DND-41 (cell line): ENCODE data around the gene FAM13A.

Source experiments
- ATAC-seq: fragments of 200-7000 bp; cut with Tn5 transposase; 3 replicates; pipeline ENCODE4 v1.9.1; 2021; ENCODE audit warnings: low read depth; ENCODE audit not compliant: insufficient read depth
- DNase-seq: peaks from one replicate; pipeline ENCODE4 v3.0.0-alpha.2; 2020
- H2AFZ ChIP-seq: 2 replicates; pipeline ENCODE4 v1.6.0; 2012; ENCODE audit warnings: low read depth, low read length
- H3K27ac ChIP-seq: 2 replicates; pipeline ENCODE4 v1.5.1; 2012; ENCODE audit warnings: low read length, inconsistent platforms
- H3K27me3 ChIP-seq: fragments of 200-600 bp; sonication (generic); 2 replicates; pipeline ENCODE4 v1.6.0; 2012; ENCODE audit warnings: low read length, mild to moderate bottlenecking, inconsistent platforms; ENCODE audit not compliant: insufficient read depth, poor library complexity
- H3K36me3 ChIP-seq: 2 replicates; pipeline ENCODE4 v1.5.1; 2012; ENCODE audit warnings: low read length, inconsistent platforms; ENCODE audit not compliant: insufficient read depth
- H3K4me1 ChIP-seq: 2 replicates; pipeline ENCODE4 v1.5.1; 2012; ENCODE audit warnings: mild to moderate bottlenecking, low read length; ENCODE audit not compliant: insufficient read depth
- H3K4me2 ChIP-seq: 2 replicates; pipeline ENCODE4 v1.6.0; 2012; ENCODE audit warnings: mild to moderate bottlenecking, moderate library complexity, low read length, inconsistent platforms; ENCODE audit not compliant: insufficient read depth
- H3K4me3 ChIP-seq, 2 experiments: fragments of 200-600 bp in 1 of 2; shearing (Covaris generic) in 1 of 2; 2 replicates each; pipeline ENCODE4 v1.5.1; 2012 to 2016; ENCODE audit warnings: inconsistent platforms in 2 of 2, low read length in 2 of 2, mild to moderate bottlenecking in 2 of 2, low read depth in 1 of 2, moderate library complexity in 1 of 2
- H3K79me2 ChIP-seq: 2 replicates; pipeline ENCODE4 v1.6.0; 2012; ENCODE audit warnings: low read length, inconsistent platforms; ENCODE audit not compliant: insufficient read depth
- H3K9ac ChIP-seq: 2 replicates; pipeline ENCODE4 v1.6.0; 2012; ENCODE audit warnings: low read depth, mild to moderate bottlenecking, inconsistent platforms, low read length, moderate library complexity
- H3K9me3 ChIP-seq: 2 replicates; pipeline ENCODE4 v1.5.1; 2012; ENCODE audit warnings: low read length, moderate library complexity, mild to moderate bottlenecking, inconsistent platforms; ENCODE audit not compliant: insufficient read depth, severe bottlenecking
- H4K20me1 ChIP-seq: 2 replicates; pipeline ENCODE4 v1.6.0; 2012; ENCODE audit warnings: low read length; ENCODE audit not compliant: insufficient read depth
- EZH2 ChIP-seq: IDR thresholded peaks from 3 replicates; pipeline ENCODE4 v1.6.1; 2012; ENCODE audit warnings: borderline replicate concordance, low read depth, mild to moderate bottlenecking, moderate library complexity, low read length, inconsistent platforms; ENCODE audit not compliant: severe bottlenecking
- TF ChIP-seq, protein P1 (sequence below): IDR thresholded peaks from 2 replicates; pipeline ENCODE4 v1.5.1; 2012; ENCODE audit warnings: borderline replicate concordance, low read length, moderate library complexity, mild to moderate bottlenecking; ENCODE audit not compliant: poor library complexity, severe bottlenecking; ENCODE audit errors: extremely low read depth

The FAM13A gene

DNA sequence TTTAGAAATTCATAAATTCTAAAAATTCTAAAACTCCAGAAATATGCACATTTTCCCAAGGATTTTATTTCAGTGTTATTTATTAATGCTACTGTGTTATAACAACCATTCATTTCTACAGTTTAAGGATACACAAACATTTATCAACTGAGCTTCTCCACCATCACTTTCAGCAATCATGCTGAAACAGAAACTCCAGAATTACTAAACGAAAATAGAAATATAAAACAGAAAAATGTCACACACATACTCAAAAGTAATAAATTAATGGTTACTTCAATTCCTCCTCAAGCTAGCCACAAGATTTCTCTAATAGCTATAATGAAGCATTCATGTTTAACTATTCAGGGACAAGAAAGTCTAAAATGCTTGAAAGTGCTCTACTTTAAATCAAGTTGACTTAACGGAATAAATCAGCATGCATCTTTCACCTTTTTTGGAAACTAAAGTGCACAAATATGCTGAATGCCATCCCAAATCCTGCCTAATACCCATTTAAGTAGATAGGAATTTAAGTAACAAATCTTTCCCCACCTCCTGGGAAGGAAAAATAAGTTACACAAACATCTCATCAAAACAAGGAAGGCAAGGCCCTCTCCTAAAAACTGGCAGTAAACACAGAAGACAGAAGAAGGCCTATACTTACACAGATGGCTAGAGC, 563 bp downstream of the FAM13A start:
- Histone ChIP-seq H3K4me2 (no peak overlapping the region), H3K9ac (no peak overlapping the region)
- no peak for DNase-seq

DNA sequence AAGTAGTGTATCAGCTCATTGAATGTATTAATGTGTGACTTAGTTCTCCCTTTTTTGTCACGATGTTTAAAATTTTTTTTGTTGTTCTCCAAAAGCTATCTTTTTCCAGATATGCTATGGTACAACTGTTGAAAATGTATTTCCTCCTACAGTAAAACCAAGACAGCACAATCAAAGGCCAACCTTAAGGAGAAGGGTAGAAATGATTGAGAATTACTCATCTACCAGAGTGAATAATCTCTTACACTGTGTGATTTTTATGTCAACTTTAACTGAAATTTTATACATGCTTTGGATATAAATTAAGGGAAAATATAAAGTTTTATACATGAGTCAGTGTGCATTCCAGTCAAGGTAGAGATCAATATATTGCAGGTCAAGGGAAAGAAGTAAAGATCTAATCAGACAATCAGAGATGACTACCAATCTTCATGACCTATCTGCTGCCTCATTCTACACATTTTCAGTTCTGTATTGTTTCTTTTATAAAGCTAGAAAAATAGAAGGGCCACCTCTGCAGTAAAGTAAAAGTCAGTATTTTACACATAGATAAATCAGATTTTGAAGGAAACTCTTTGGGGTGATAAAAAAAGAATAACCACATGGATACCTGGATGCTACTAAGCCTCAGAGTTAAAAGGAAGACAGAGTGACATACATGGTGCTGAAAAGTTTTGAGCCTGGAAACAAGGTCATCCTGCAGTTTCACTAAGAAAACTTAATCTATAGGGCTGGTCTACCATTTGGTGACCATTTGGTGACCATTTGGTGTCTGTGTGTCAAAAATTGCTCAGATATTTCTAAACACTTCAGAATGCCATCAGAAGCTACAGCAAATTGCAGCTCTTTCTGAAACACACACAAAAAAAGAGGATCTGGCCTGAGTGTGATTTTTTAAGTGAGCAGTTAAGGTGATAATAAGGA, 1.6 kb downstream of the FAM13A start:
- H3K27ac ChIP-seq: no peak overlapping the region
- TF ChIP-seq, protein P1, sequence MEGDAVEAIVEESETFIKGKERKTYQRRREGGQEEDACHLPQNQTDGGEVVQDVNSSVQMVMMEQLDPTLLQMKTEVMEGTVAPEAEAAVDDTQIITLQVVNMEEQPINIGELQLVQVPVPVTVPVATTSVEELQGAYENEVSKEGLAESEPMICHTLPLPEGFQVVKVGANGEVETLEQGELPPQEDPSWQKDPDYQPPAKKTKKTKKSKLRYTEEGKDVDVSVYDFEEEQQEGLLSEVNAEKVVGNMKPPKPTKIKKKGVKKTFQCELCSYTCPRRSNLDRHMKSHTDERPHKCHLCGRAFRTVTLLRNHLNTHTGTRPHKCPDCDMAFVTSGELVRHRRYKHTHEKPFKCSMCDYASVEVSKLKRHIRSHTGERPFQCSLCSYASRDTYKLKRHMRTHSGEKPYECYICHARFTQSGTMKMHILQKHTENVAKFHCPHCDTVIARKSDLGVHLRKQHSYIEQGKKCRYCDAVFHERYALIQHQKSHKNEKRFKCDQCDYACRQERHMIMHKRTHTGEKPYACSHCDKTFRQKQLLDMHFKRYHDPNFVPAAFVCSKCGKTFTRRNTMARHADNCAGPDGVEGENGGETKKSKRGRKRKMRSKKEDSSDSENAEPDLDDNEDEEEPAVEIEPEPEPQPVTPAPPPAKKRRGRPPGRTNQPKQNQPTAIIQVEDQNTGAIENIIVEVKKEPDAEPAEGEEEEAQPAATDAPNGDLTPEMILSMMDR: no peak
- no peak for TF ChIP-seq EZH2
- H3K36me3 ChIP-seq: no peaks in the 10 kb centered on the region
- no peak overlapping the region for H3K4me3 ChIP-seq
- no peaks in the 10 kb centered on the region for H4K20me1 ChIP-seq
- H3K9ac ChIP-seq: no peak overlapping the region
- no peak overlapping the region for H2AFZ ChIP-seq
- no peaks in the 10 kb centered on the region for H3K9me3 ChIP-seq
- DNase-seq (no peak), ATAC-seq (no peak)
- H3K4me1 ChIP-seq: no peaks in the 10 kb centered on the region
- H3K4me2 ChIP-seq: no peak overlapping the region
- H3K27me3 ChIP-seq: peaks cover 3% of the 10 kb centered on the region
- H3K79me2 ChIP-seq: no peaks in the 10 kb centered on the region

More for the DNA sequence above, 563 bp downstream of the FAM13A start:
- no peaks in the 10 kb centered on the region for H3K4me1 ChIP-seq
- no peak overlapping the region for H3K4me3 ChIP-seq
- no peak overlapping the region for H2AFZ ChIP-seq
- H3K27me3 ChIP-seq: peaks cover 3% of the 10 kb centered on the region
- H4K20me1 ChIP-seq: no peaks in the 10 kb centered on the region
- no peaks in the 10 kb centered on the region for H3K9me3 ChIP-seq
- H3K36me3 ChIP-seq: no peaks in the 10 kb centered on the region
- H3K79me2 ChIP-seq: no peaks in the 10 kb centered on the region
- TF ChIP-seq, protein P1: no peak
- no peak for TF ChIP-seq EZH2
- peak; percentile 58; the same call in 2 of the 3 replicates for ATAC-seq
- no peak overlapping the region for H3K27ac ChIP-seq

DNA sequence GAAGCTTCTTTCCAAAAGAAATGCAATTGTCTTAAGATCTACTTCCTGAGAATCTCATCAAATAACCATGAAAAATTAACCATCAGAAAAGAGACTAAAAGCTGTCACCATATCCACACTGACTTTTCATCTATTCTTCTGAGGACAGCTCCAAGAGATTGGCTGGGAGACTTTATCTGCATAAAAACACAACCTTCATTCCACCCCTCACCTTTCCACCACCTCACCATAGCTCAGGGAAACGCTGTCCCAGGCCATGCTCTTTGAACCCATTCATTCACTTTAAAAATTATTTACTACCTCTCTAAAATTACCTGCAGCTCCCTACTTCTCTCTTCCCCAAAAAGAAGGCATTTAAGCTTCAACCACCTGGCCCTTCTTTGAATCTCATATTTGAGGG, 2.4 kb downstream of the FAM13A start:
- TF ChIP-seq EZH2: no peak
- TF ChIP-seq, protein P1: no peak
- Histone ChIP-seq H3K4me3 (no peak overlapping the region), H3K9ac (no peak overlapping the region), H3K4me2 (no peak overlapping the region), H3K27ac (no peak overlapping the region), H3K79me2 (no peaks in the 10 kb centered on the region), H3K9me3 (no peaks in the 10 kb centered on the region), H2AFZ (no peak overlapping the region), H3K36me3 (no peaks in the 10 kb centered on the region), H4K20me1 (no peaks in the 10 kb centered on the region), H3K27me3 (peaks cover 3% of the 10 kb centered on the region), H3K4me1 (no peaks in the 10 kb centered on the region)
- ATAC-seq (no peak), DNase-seq (no peak)
